SHP77 treated with DMSO at 0.1 percent for 48 hours (cell line): ENCODE results near the gene CREG1.
"Not testable (repeated sequence)": the region's sequence is repeated elsewhere in the genome, so short reads cannot be mapped to it uniquely, and the experiment has no call there.

Source experiments
- DNase-seq: peaks from one replicate; lab custom pipeline; 2025; lab: John Stamatoyannopoulos, UW

CREG1 gene

GRCh38 chr1:167563579-167564246 lies 10.2 kb upstream of the CREG1 start:
- DNase-seq = peak; percentile 25

GRCh38 chr1:167562702-167563101 lies 9.1 kb upstream of the CREG1 start:
- no peak for DNase-seq

- no peak for DNase-seq
Observed at GRCh38 chr1:167561753-167562152, 8.2 kb upstream of the CREG1 start.

GRCh38 chr1:167555971-167556714 lies 2.6 kb upstream of the CREG1 start:
- peak; percentile 36 for DNase-seq

GRCh38 chr1:167555072-167555471 lies 1.5 kb upstream of the CREG1 start:
- not testable (repeated sequence) for DNase-seq

- no peak for DNase-seq
Observed at GRCh38 chr1:167554028-167554779, 642 bp upstream of the CREG1 start.

- DNase-seq = no peak
Observed at GRCh38 chr1:167551362-167551761, 2.2 kb downstream of the CREG1 start.

GRCh38 chr1:167548059-167548932 lies 5.3 kb downstream of the CREG1 start:
- no peak for DNase-seq

- DNase-seq = no peak
Observed at GRCh38 chr1:167546935-167547334, 6.6 kb downstream of the CREG1 start.

GRCh38 chr1:167545349-167545748 lies 8.2 kb downstream of the CREG1 start:
- no peak for DNase-seq

- DNase-seq = no peak
Observed at GRCh38 chr1:167544447-167545093, 9.0 kb downstream of the CREG1 start.

- DNase-seq = no peak
Observed at GRCh38 chr1:167543199-167543990, 10.2 kb downstream of the CREG1 start.

- DNase-seq = no peak
Observed at GRCh38 chr1:167542109-167543032, 11.2 kb downstream of the CREG1 start.

GRCh38 chr1:167541610-167542009 lies 12.0 kb downstream of the CREG1 start:
- no peak for DNase-seq

GRCh38 chr1:167541003-167541402 lies 12.6 kb downstream of the CREG1 start:
- DNase-seq = no peak

- no peak for DNase-seq
Observed at GRCh38 chr1:167538657-167539056, 14.9 kb downstream of the CREG1 start.

- DNase-seq = peak; percentile 27
Observed at GRCh38 chr1:167533851-167534300, 19.7 kb downstream of the CREG1 start.

- no peak for DNase-seq
Observed at GRCh38 chr1:167532964-167533824, 20.4 kb downstream of the CREG1 start.
